GM10266 (cell line): Measurements from ENCODE around the gene TPST1.
"Not testable (repeated sequence)": the region's sequence is repeated elsewhere in the genome, so short reads cannot be mapped to it uniquely, and the experiment has no call there.

Experiments used
- DNase-seq: peaks from one replicate; pipeline ENCODE4 v3.0.0; 2012; ENCODE audit errors: extremely low spot score
- TF ChIP-seq, protein P1 (sequence below): IDR thresholded peaks from 2 replicates; pipeline ENCODE4 v1.5.1; 2012; ENCODE audit warnings: mild to moderate bottlenecking, low read depth; ENCODE audit not compliant: control insufficient read depth, insufficient read depth; ENCODE audit errors: missing control alignments

TPST1 gene

DNA sequence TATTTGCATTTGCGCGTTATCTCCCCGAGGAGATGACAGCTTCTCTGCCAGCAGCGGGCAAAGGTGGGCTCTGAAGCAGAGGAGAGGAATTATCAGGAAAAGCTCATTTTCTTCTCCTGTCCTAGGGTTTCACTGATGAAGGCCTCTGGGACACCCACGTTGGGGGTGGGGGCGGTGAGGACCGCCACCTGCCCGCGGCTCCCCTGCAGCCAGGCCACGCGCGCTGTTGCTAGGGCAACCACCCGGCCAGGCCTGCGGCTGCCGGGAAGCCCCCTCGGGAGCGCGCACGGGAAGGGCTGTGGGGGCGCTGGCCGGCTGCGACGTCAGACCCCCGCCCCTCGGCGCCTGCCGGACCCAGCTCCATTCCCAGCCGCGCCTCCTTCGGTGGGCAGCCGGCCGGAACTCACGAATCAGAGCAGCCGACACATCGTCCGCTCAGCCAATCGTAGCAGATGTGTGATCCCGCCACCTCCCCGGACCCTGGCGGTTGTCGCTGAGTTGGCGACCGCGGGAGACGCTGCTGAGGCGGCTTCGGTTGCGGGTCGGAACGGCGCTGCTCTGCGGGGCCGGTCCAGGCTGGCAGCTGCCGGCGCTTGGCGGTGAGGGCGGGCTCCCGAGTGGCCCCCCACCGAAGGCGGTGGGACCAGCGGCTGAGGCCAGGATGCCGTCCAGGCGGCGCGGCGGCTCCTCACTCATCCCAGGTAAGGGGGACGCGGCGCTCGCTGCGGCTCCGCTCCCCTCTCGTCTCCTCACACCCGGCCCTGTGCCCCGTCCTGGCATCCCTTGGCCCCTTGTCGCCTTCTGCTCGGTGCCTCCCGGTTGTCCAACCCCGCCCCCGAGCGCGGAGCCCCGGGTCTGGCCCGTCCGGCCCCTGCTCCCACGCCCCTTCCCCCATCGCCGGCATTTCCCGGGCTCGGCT, at the start of gene TPST1:
TSS of gene TPST1 (plus strand) at position 513 of the 919 bp plus-strand sequence. CDS start 35,092 bp downstream, outside the sequence.
- peak; percentile 99 for DNase-seq
- TF ChIP-seq, protein P1, sequence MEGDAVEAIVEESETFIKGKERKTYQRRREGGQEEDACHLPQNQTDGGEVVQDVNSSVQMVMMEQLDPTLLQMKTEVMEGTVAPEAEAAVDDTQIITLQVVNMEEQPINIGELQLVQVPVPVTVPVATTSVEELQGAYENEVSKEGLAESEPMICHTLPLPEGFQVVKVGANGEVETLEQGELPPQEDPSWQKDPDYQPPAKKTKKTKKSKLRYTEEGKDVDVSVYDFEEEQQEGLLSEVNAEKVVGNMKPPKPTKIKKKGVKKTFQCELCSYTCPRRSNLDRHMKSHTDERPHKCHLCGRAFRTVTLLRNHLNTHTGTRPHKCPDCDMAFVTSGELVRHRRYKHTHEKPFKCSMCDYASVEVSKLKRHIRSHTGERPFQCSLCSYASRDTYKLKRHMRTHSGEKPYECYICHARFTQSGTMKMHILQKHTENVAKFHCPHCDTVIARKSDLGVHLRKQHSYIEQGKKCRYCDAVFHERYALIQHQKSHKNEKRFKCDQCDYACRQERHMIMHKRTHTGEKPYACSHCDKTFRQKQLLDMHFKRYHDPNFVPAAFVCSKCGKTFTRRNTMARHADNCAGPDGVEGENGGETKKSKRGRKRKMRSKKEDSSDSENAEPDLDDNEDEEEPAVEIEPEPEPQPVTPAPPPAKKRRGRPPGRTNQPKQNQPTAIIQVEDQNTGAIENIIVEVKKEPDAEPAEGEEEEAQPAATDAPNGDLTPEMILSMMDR = peak; percentile 59

DNA sequence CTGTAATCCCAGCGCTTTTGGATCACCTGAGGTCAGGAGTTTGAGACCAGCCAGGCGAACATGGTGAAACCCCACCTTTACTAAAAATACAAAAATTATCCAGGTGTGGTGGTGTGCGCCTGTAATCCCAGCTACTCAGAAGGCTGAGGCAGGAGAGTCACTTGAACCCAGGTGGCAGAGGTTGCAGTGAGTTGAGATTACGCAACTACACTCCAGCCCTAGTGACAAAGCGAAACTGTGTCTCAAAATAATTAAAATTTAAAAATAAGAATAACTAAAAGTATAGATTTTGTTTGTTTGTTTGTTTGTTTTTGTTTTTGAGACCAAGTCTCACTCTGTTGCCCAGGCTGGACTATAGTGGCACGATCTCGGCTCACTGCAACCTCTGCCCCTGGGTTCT, 49.1 kb upstream of the TPST1 start:
- DNase-seq = not testable (repeated sequence)

DNA sequence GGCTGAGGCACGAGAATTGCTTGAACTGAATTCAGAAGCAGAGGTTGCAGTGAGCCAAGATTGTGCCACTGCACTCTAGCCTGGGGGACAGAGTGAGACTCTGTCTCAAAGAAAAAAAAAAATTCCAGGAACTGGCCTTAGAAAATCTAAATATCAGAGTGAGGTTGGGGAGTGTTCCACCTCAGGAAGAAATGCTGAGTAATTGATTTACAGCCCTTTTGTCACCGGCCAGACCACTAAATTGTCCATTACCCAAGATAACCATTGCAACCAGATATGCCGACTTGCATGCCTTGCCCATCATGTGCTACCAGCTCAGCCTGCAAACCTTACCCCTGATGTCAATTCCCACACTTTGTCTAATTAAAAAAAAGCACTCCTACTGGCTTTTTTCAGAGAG, 48.1 kb upstream of the TPST1 start:
- TF ChIP-seq, protein P1 = no peak
- DNase-seq = no peak

DNA sequence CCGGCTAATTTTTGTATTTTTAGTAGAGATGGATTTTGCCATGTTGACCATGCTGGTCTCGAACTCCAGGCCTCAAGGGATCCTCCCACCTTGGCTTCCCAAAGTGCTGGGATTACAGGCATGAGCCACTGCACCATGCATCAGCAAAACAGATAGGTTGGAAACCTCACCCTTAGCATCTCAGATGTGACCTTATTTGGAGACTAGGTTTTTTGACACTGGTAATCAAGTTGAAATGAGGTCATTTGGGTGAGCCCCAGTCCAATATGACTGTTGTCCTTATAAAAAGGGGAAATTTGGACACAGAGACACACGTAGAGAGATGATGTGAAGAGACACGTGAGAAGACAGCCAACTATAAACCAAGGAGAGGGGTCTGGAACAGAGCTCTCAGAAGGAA, 42.5 kb upstream of the TPST1 start:
- TF ChIP-seq, protein P1 = no peak
- DNase-seq = no peak

DNA sequence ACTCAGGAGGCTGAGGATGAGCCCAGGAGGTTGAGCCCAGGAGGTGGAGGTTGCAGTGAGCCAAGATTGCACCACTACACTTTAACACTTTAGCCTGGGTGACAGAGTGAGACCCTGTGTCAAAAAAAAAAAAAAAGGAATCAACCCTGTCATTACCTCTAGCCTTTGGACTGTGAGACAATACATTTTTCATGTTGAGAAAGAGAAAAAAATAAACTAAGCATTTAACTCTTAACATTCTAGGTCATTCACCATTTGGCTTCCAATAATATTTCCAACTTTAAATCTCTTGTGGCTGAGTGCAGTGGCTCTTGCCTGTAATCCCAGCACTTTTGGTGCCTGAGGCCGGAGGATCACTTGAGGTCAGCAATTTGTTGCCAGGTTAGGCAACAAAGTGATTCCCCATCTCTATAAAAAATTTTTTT, 41.9 kb upstream of the TPST1 start:
- no peak for DNase-seq
- TF ChIP-seq, protein P1 = no peak

DNA sequence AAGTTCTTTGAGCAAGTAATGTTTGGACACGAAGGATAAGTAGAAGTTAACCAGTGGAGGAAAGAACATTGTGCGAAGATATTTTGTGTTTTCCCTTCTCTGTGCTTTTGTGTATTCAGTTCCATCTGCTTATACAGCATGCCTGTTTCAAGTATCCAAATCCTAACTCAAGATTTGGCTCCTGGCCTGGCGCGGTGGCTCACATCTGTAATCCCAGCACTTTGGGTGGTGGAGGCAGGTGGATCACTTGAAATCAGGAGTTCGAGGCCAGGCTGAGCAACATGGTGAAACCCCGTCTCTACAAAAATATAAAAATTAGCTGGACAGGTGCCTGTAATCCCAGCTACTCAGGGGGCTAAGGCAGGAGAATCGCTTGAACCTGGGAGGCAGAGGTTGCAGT, 40.8 kb upstream of the TPST1 start:
- DNase-seq = no peak

DNA sequence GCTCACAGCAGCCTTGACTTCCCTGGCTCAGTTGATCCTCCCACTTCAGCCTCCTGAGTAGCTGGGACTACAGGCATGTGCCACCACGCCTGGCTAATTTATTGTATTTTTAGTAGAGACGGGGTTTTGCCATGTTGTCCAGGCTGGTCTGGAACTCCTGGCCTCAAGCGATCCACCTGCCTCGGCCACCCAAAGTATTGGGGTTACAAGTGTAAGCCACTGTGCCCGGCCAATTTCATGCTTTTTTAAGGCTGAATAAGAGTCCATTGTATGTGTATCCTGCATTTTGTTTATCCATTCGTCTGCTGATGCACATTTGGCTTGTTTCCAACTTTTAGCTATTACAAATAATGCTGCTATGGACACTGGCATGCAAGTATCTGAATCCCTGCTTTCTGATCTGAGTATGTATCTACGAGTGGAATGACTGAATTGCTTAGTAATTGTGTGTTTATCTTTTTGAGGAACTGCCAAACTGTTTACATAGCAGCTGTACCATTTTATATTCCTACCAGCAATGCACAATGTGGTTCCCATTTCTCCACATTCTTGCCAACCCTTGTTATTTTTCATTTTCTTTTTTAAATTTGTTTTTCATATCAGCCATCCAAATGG, 37.3 kb upstream of the TPST1 start:
- DNase-seq = no peak
- TF ChIP-seq, protein P1 = no peak

More for the DNA sequence above, 40.8 kb upstream of the TPST1 start:
- TF ChIP-seq, protein P1 = no peak
